Astrocyte (in vitro differentiated cells and primary cell): ENCODE measurements around the gene POLA1.

ENCODE experiments used
- CTCF ChIP-seq: IDR thresholded peaks from 2 replicates; pipeline ENCODE4 v1.5.1; 2011; ENCODE audit warnings: low read depth, mild to moderate bottlenecking, inconsistent platforms, low read length, moderate library complexity; ENCODE audit not compliant: insufficient read depth
- EZH2 ChIP-seq: IDR thresholded peaks from 2 replicates; pipeline ENCODE4 v1.6.1; 2012; ENCODE audit warnings: mild to moderate bottlenecking, low read length, inconsistent platforms; ENCODE audit not compliant: insufficient read depth

DNA sequence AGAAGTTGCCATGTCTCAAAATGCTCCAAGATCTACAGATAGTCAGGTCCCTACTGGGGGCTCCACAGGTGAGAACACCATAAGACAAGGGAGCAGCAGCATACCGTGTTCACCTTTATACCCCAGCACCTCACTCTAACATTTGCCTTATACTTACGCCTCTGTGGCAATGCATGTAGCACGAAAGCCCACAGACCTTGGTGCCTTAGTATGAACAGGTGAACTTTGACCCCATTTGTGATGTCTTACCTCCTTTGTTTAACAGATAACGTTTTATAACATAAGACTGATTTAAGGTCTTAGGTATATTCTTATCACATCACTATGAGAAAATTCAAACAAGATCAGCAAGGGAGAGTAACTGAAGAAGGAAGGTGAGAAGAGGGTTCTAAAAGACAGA is 193.2 kb downstream of the POLA1 start:
- TF ChIP-seq CTCF (no peak), EZH2 (no peak)
